ENCODE measurements around the gene F5. TPM values are rescaled to one million over a fixed set of nuclear protein-coding genes. Genes with fewer than 3 reads are reported as not detected.

F5 gene
- polyA plus RNA-seq, 1 experiment, result not detected

GRCh38 chr1:169495046-169495775 lies 91.1 kb downstream of the F5 start:
- Histone ChIP-seq H3K9me3 (ENCODE audit: control insufficient read depth, insufficient read depth, low read length) (no peaks in the 10 kb centered on the region), H3K27ac (ENCODE audit: low read depth, low read length) (no peak overlapping the region), H3K4me3 (ENCODE audit: low read depth, low read length) (no peak overlapping the region), H3K27me3 (ENCODE audit: control insufficient read depth, insufficient read depth, low read length) (no peaks in the 10 kb centered on the region)
- ChIA-PET CTCF (no interaction called here), POLR2A (no interaction called here)
- no peak for DNase-seq (ENCODE audit: low read depth, low spot score)
- TF ChIP-seq CTCF (IDR thresholded peaks at IDR 0.05; ENCODE audit: low read depth, low read length), result no peak

GRCh38 chr1:169494343-169494742 lies 91.9 kb downstream of the F5 start:
- H3K27ac ChIP-seq (ENCODE audit: low read depth, low read length), result no peak overlapping the region
- ChIA-PET POLR2A (no interaction called here), CTCF (interaction anchor here (0.6 kb wide), 1 partner anchor 52 kb away, joined by 3 read pairs; no protein-coding TSS in a partner anchor)
- H3K9me3 ChIP-seq (ENCODE audit: control insufficient read depth, insufficient read depth, low read length), result no peaks in the 10 kb centered on the region
- H3K27me3 ChIP-seq (ENCODE audit: control insufficient read depth, insufficient read depth, low read length), result no peaks in the 10 kb centered on the region
- DNase-seq (ENCODE audit: low read depth, low spot score), result no peak
- no peak for TF ChIP-seq CTCF (IDR thresholded peaks at IDR 0.05; ENCODE audit: low read depth, low read length)
- H3K4me3 ChIP-seq (ENCODE audit: low read depth, low read length), result no peak overlapping the region

- DNase-seq (ENCODE audit: low read depth, low spot score), result no peak
- no peak for TF ChIP-seq CTCF (IDR thresholded peaks at IDR 0.05; ENCODE audit: low read depth, low read length)
- Histone ChIP-seq H3K9me3 (ENCODE audit: control insufficient read depth, insufficient read depth, low read length) (no peaks in the 10 kb centered on the region), H3K27ac (ENCODE audit: low read depth, low read length) (no peak overlapping the region), H3K27me3 (ENCODE audit: control insufficient read depth, insufficient read depth, low read length) (no peaks in the 10 kb centered on the region), H3K4me3 (ENCODE audit: low read depth, low read length) (no peak overlapping the region)
- CTCF ChIA-PET, result no interaction called here
- POLR2A ChIA-PET, result no interaction called here
These were observed 93.0 kb downstream of the F5 start for GRCh38 chr1:169493251-169493650.

- no peaks in the 10 kb centered on the region for H3K9me3 ChIP-seq (ENCODE audit: control insufficient read depth, insufficient read depth, low read length)
- no peak for DNase-seq (ENCODE audit: low read depth, low spot score)
- TF ChIP-seq CTCF (IDR thresholded peaks at IDR 0.05; ENCODE audit: low read depth, low read length), result no peak
- POLR2A ChIA-PET, result no interaction called here
- H3K27me3 ChIP-seq (ENCODE audit: control insufficient read depth, insufficient read depth, low read length), result no peaks in the 10 kb centered on the region
- no peak overlapping the region for H3K4me3 ChIP-seq (ENCODE audit: low read depth, low read length)
- CTCF ChIA-PET, result no interaction called here
- no peak overlapping the region for H3K27ac ChIP-seq (ENCODE audit: low read depth, low read length)
These were observed 94.4 kb downstream of the F5 start for GRCh38 chr1:169491845-169492281.

GRCh38 chr1:169488157-169488556 lies 98.1 kb downstream of the F5 start:
- no peaks in the 10 kb centered on the region for H3K27me3 ChIP-seq (ENCODE audit: control insufficient read depth, insufficient read depth, low read length)
- H3K4me3 ChIP-seq (ENCODE audit: low read depth, low read length), result no peak overlapping the region
- no peak for DNase-seq (ENCODE audit: low read depth, low spot score)
- no peak overlapping the region for H3K27ac ChIP-seq (ENCODE audit: low read depth, low read length)
- TF ChIP-seq CTCF (IDR thresholded peaks at IDR 0.05; ENCODE audit: low read depth, low read length), result no peak
- H3K9me3 ChIP-seq (ENCODE audit: control insufficient read depth, insufficient read depth, low read length), result no peaks in the 10 kb centered on the region; the same call in 1 of the 2 replicates
- ChIA-PET CTCF (no interaction called here), POLR2A (no interaction called here)

All from AG04450 (cell line).